Omental fat pad (tissue), 4 donors: Measurements from ENCODE around the gene MSL2. TPM values are rescaled to one million over a fixed set of nuclear protein-coding genes. Genes with fewer than 3 reads are reported as not detected.
"Not testable (repeated sequence)": the region's sequence is repeated elsewhere in the genome, so short reads cannot be mapped to it uniquely, and the experiment has no call there.

Source experiments
- ATAC-seq: fragments of 150-250 bp; one replicate; pipeline ENCODE4 v1.9.1; 2016; ENCODE audit warnings: mild to moderate bottlenecking, moderate library complexity; ENCODE audit not compliant: low FRiP score
- DNase-seq: peaks from one replicate; pipeline ENCODE4 v3.0.0-alpha.2; 2019; ENCODE audit warnings: low spot score
- CTCF ChIP-seq, 3 donors: fragments of 450-650 bp; IDR thresholded peaks; one replicate each; pipeline ENCODE4 v1.5.1; 2016 to 2017; ENCODE audit warnings: antibody characterized with exemption in 3 of 3, mild to moderate bottlenecking in 3 of 3, moderate library complexity in 2 of 3
- total RNA-seq, 4 donors: library from RNA; depleted of rRNA; stranded (reverse); fragments of >200 nt; gene quantifications; one replicate each; pipeline ENCODE4 v1.1.0, GENCODE V29; 2016

The MSL2 gene
- total RNA-seq, 4 donors from 2014 or later, result 17.7 to 35.3 (median 30.0) TPM

- ATAC-seq (no peak), DNase-seq (no peak)
- TF ChIP-seq CTCF (IDR thresholded peaks at IDR 0.05), result no peak
Observed at GRCh38 chr3:136120373-136121348, 75.5 kb downstream of the MSL2 start.

GRCh38 chr3:136119783-136120182, 76.4 kb downstream of the MSL2 start:
- not testable (repeated sequence) for DNase-seq, ATAC-seq

- ATAC-seq, DNase-seq: not testable (repeated sequence)
Observed at GRCh38 chr3:136119332-136119731, 76.8 kb downstream of the MSL2 start.

GRCh38 chr3:136114421-136114820, 81.7 kb downstream of the MSL2 start:
- no peak for TF ChIP-seq CTCF (IDR thresholded peaks at IDR 0.05)
- DNase-seq (no peak), ATAC-seq (no peak)

- no peak for TF ChIP-seq CTCF (IDR thresholded peaks at IDR 0.05)
- DNase-seq (no peak), ATAC-seq (no peak)
Observed at GRCh38 chr3:136110481-136110880, 85.7 kb downstream of the MSL2 start.

GRCh38 chr3:136109499-136109898, 86.6 kb downstream of the MSL2 start:
- ATAC-seq, result no peak
- no peak for DNase-seq
- TF ChIP-seq CTCF (IDR thresholded peaks at IDR 0.05), result no peak

GRCh38 chr3:136106101-136106500, 90.0 kb downstream of the MSL2 start:
- ATAC-seq, result no peak
- no peak for TF ChIP-seq CTCF (IDR thresholded peaks at IDR 0.05)
- DNase-seq, result no peak

GRCh38 chr3:136105044-136105443, 91.1 kb downstream of the MSL2 start:
- no peak for TF ChIP-seq CTCF (IDR thresholded peaks at IDR 0.05)
- no peak for ATAC-seq
- no peak for DNase-seq
